Activated B cell treated with CpG ODN at 0.5 μM for 24 hours (primary cell): ENCODE data around the gene SQSTM1. TPM values are rescaled to one million over a fixed set of nuclear protein-coding genes. Genes with fewer than 3 reads are reported as not detected.
A peak's percentile ranks its signal among the peaks of the same experiment; 100 is the strongest.

Experiments
- ATAC-seq: fragments of 200-7000 bp; cut with Tn5 transposase; one replicate; pipeline ENCODE4 v1.10.0; 2021; ENCODE audit warnings: low read depth, mild to moderate bottlenecking, moderate library complexity
- CTCF ChIA-PET: fragments of 350-600 bp; sonication (Branson Sonifier 250); formaldehyde crosslinking; loops from one replicate; lab custom pipeline; 2021; ENCODE audit warnings: antibody characterized with exemption; lab: Charles Lee
- POLR2A ChIA-PET: fragments of 350-600 bp; sonication (Branson Sonifier 250); formaldehyde crosslinking; loops from one replicate; lab custom pipeline; 2021; ENCODE audit warnings: antibody characterized with exemption; lab: Charles Lee
- DNase-seq: peaks from one replicate; pipeline ENCODE4 v3.0.0; 2022
- H3K27ac Mint-ChIP-seq: one replicate; pipeline ENCODE4 v1.8.0; 2020; ENCODE audit warnings: mixed read lengths
- H3K27me3 Mint-ChIP-seq: one replicate; pipeline ENCODE4 v1.8.0; 2021; ENCODE audit warnings: mixed read lengths
- H3K36me3 Mint-ChIP-seq: one replicate; pipeline ENCODE4 v1.8.0; 2021; ENCODE audit warnings: low read depth, mixed read lengths
- H3K4me1 Mint-ChIP-seq: one replicate; pipeline ENCODE4 v1.8.0; 2021; ENCODE audit warnings: mixed read lengths
- H3K4me3 Mint-ChIP-seq: one replicate; pipeline ENCODE4 v1.8.0; 2020; ENCODE audit warnings: mild to moderate bottlenecking, mixed read lengths
- H3K9me3 Mint-ChIP-seq: one replicate; pipeline ENCODE4 v1.8.0; 2020; ENCODE audit warnings: mixed read lengths
- CTCF ChIP-seq: fragments of 200-600 bp; IDR thresholded peaks from one replicate; pipeline ENCODE4 v1.8.0; 2022; ENCODE audit warnings: antibody characterized with exemption, mild to moderate bottlenecking
- intact Hi-C: fragments of 100-400 bp; cut with micrococcal nuclease; formaldehyde crosslinking; loops from one replicate; pipeline ENCODE4 v1.15.1; 2024
- total RNA-seq: library from RNA; stranded (reverse); gene quantifications from 2 replicates; pipeline ENCODE4 v1.2.3, GENCODE V29; 2022

The SQSTM1 gene
- total RNA-seq, 1 donor from 2014 or later, result 243 TPM

GRCh38 chr5:179865491-179866240 lies 45.0 kb downstream of the SQSTM1 start:
- Mint-ChIP-seq H3K9me3 (no peaks in the 10 kb centered on the region), H3K4me3 (no peak overlapping the region), H3K27ac (no peak overlapping the region), H3K36me3 (peaks cover 63% of the 10 kb centered on the region), H3K4me1 (no peaks in the 10 kb centered on the region), H3K27me3 (no peaks in the 10 kb centered on the region)
- TF ChIP-seq CTCF, result no peak
- POLR2A ChIA-PET, result no interaction called here
- ATAC-seq, result no peak
- no peak for DNase-seq
- intact Hi-C loops, result loop anchor here (1.0 kb wide), 1 partner anchor 110 kb away; no protein-coding TSS in a partner anchor
- CTCF ChIA-PET, result interaction anchor here (1.6 kb wide), 1 partner anchor 110 kb away, joined by 7 read pairs; no protein-coding TSS in a partner anchor

DNA sequence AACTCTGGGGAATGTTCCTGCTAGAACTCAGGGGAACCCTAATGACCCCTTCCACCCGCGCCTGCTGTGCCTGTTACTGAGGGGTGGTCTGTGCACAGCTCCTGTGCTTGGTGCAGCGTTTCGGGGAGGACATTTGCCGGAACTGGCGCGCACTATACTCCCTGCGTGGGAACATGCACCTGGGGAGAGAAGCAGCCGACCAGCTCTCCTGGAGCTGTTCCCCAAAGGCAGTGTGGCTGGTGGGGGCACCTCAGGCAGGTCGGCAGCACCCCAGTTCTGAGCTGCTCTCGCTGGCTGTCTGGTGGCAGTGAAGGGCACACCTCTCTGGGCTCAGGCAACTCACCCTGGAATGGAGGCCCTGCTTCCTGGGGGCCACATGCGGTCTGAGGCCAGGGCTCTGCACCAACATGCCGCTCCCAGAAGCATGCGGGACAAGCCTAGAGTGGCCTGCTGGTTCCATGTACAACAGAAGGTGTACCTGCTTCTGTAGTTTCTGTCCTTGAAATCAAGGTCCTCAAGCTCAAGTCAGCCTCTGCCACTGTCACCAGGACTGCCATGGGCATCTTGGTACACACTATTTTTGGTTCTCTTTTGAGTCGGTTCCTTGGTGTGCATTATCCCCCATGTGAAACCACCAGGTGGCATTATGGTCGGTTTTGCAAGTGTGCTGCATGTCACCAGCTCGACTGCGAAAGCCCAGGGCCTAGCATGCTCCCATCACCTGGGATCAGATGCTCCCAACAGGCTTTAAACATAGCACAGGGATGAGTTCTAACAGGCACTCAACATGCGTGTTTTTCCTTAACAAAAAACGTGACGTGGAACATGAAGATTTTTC lies 45.8 kb downstream of the SQSTM1 start:
- POLR2A ChIA-PET, result no interaction called here
- no peak for TF ChIP-seq CTCF
- intact Hi-C loops, result loop anchor here (1.0 kb wide), 1 partner anchor 109 kb away; no protein-coding TSS in a partner anchor
- Mint-ChIP-seq H3K9me3 (no peaks in the 10 kb centered on the region), H3K36me3 (peaks cover 71% of the 10 kb centered on the region), H3K27ac (no peak overlapping the region), H3K4me3 (no peak overlapping the region), H3K4me1 (no peaks in the 10 kb centered on the region), H3K27me3 (no peaks in the 10 kb centered on the region)
- CTCF ChIA-PET, result interaction anchor here (0.6 to 1.6 kb wide), 3 partner anchors 19 to 109 kb away, joined by 3 to 7 read pairs (median 3); no protein-coding TSS in a partner anchor
- ATAC-seq, result peak; percentile 52
- no peak for DNase-seq

GRCh38 chr5:179867079-179867465 lies 46.4 kb downstream of the SQSTM1 start:
- H3K36me3 Mint-ChIP-seq, result peaks cover 70% of the 10 kb centered on the region
- H3K4me1 Mint-ChIP-seq, result no peaks in the 10 kb centered on the region

DNA sequence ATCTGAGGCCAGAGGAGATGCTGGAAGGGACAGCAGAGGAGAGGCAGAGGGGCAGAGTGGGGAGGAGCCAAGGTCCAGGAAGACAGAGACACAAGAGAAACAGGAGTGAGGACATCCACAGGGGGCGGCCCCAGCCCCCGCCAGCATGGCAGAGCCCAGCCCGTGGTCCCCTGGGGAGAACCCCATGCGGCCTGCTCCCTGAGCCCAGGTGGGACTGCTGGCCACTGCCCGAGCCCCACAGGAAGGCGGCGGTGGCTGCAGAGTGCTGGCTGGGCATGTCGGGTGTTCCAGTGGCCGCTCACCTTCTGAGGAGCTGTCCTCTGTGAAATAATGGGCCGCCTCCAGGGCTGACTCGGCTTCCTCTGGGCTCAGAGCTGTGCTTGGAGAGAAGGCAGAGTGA lies 46.8 kb downstream of the SQSTM1 start:
- Mint-ChIP-seq H3K27ac (no peak overlapping the region), H3K9me3 (no peaks in the 10 kb centered on the region), H3K36me3 (peaks cover 73% of the 10 kb centered on the region), H3K4me1 (no peaks in the 10 kb centered on the region), H3K4me3 (no peak overlapping the region), H3K27me3 (no peaks in the 10 kb centered on the region)
- no peak for TF ChIP-seq CTCF
- intact Hi-C loops, result no loop called here
- ATAC-seq, result no peak
- no peak for DNase-seq
- CTCF ChIA-PET, result no interaction called here
- POLR2A ChIA-PET, result no interaction called here

More at GRCh38 chr5:179867079-179867465, 46.4 kb downstream of the SQSTM1 start:
- Mint-ChIP-seq H3K4me3 (no peak overlapping the region), H3K27ac (no peak overlapping the region), H3K9me3 (no peaks in the 10 kb centered on the region), H3K27me3 (no peaks in the 10 kb centered on the region)
- ATAC-seq, result no peak
- intact Hi-C loops, result no loop called here
- no peak for DNase-seq
- CTCF ChIA-PET, result interaction anchor here (0.6 to 1.6 kb wide), 2 partner anchors 20 to 108 kb away, joined by 3 to 7 read pairs; no protein-coding TSS in a partner anchor
- POLR2A ChIA-PET, result no interaction called here
- TF ChIP-seq CTCF, result no peak

DNA sequence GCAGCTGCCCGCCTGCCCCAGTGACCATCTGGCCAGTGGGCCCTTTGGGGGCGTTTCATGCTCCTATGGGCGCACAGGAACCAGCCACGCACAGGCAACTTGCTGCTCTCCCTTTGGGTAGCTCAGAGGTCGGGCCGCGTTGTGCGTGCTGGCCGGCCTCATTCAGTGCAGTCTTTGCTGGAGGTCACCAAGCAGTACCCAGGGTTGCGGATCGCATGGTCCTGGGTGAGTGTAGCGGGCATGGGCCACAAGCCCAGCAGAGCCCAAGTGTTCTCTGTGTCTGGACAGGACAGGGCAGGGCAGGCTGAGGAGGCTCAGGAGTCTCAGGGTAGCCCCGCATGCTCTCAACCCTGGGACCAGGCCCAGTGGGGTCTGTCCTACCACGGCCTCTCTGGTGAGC lies 47.8 kb downstream of the SQSTM1 start:
- no peak overlapping the region for H3K27ac Mint-ChIP-seq
- H3K27me3 Mint-ChIP-seq, result no peaks in the 10 kb centered on the region
- H3K4me1 Mint-ChIP-seq, result no peaks in the 10 kb centered on the region
- H3K4me3 Mint-ChIP-seq, result no peak overlapping the region
- ChIA-PET CTCF (interaction anchor here (1.0 to 1.2 kb wide), 2 partner anchors 106 to 245 kb away, joined by 3 read pairs; partner anchors contain the start of gene HNRNPH1), POLR2A (no interaction called here)
- no peak for TF ChIP-seq CTCF
- H3K9me3 Mint-ChIP-seq, result no peaks in the 10 kb centered on the region
- intact Hi-C loops, result no loop called here
- DNase-seq (no peak), ATAC-seq (no peak)
- H3K36me3 Mint-ChIP-seq, result peaks cover 70% of the 10 kb centered on the region
